SK-N-SH (cell line): Measurements from ENCODE around the gene P2RX2. TPM values are rescaled to one million over a fixed set of nuclear protein-coding genes. Genes with fewer than 3 reads are reported as not detected.

Experiments used
- CTCF ChIA-PET: fragments of 300-600, 350-600 bp; formaldehyde crosslinking; extraction: SDS; loops from one replicate; lab custom pipeline; 2021; lab: Yijun Ruan, JAX
- POLR2A ChIA-PET: fragments of 350-600 bp; sonication (Branson Sonifier 250); formaldehyde crosslinking; extraction: SDS; loops from one replicate; lab custom pipeline; 2020; ENCODE audit warnings: antibody characterized with exemption, inconsistent platforms; lab: Yijun Ruan, JAX
- DNase-seq: peaks from one replicate; pipeline ENCODE4 v3.0.0; 2012
- H2AFZ ChIP-seq: fragments of 200-600 bp; sonication (generic); 2 replicates; pipeline ENCODE4 v1.8.1; 2016; ENCODE audit warnings: antibody characterized with exemption, mild to moderate bottlenecking, low read depth
- H3F3A ChIP-seq: fragments of 200-600 bp; sonication (generic); replicated peaks from 2 replicates; pipeline ENCODE3; 2016; ENCODE audit warnings: antibody characterized with exemption, mild to moderate bottlenecking; ENCODE audit not compliant: insufficient read depth
- H3K27ac ChIP-seq, 2 experiments: fragments of 200-500 bp in 1 of 2; fragments of 200-600 bp in 1 of 2; sonication (Bioruptor generic) in 1 of 2; sonication (generic), shearing (Covaris generic) in 1 of 2; 2 replicates each; pipeline versions ENCODE4 v1.5.1 to v1.6.1; 2014 to 2016; ENCODE audit warnings: low read depth in 2 of 2, inconsistent platforms in 1 of 2, low read length in 1 of 2, mild to moderate bottlenecking in 1 of 2, mixed read lengths in 1 of 2
- H3K27me3 ChIP-seq: fragments of 200-600 bp; sonication (generic), shearing (Covaris generic); 2 replicates; pipeline ENCODE4 v1.6.1; 2016; ENCODE audit warnings: mixed run types; ENCODE audit not compliant: insufficient read depth
- H3K36me3 ChIP-seq, 2 experiments: fragments of 200-500 bp in 1 of 2; fragments of 200-600 bp in 1 of 2; sonication (Bioruptor generic) in 1 of 2; sonication (generic) in 1 of 2; replicated peaks in 1 of 2; 2 replicates each; pipeline versions ENCODE3 to v1.5.1; 2014 to 2016; ENCODE audit warnings: low read length in 1 of 2, mild to moderate bottlenecking in 1 of 2; ENCODE audit not compliant: insufficient read depth in 2 of 2, control insufficient read depth in 1 of 2
- H3K4me1 ChIP-seq, 2 experiments: fragments of 200-500 bp in 1 of 2; fragments of 200-600 bp in 1 of 2; sonication (Bioruptor generic) in 1 of 2; sonication (generic), shearing (Covaris generic) in 1 of 2; 2 replicates each; pipeline versions ENCODE4 v1.5.1 to v1.6.1; 2014 to 2016; ENCODE audit warnings: low read depth in 1 of 2, low read length in 1 of 2, mixed run types in 1 of 2; ENCODE audit not compliant: insufficient read depth in 2 of 2, control insufficient read depth in 1 of 2
- H3K4me2 ChIP-seq: fragments of 200-600 bp; sonication (generic), shearing (Covaris generic); 2 replicates; pipeline ENCODE4 v1.6.1; 2017; ENCODE audit warnings: mixed run types
- H3K4me3 ChIP-seq, 2 experiments: fragments of 200-500 bp in 1 of 2; fragments of 200-600 bp in 1 of 2; sonication (Bioruptor generic) in 1 of 2; sonication (generic), shearing (Covaris generic) in 1 of 2; 2 replicates each; pipeline versions ENCODE4 v1.5.1 to v1.8.1; 2014 to 2016; ENCODE audit warnings: low read depth in 2 of 2, inconsistent platforms in 1 of 2, low read length in 1 of 2, mild to moderate bottlenecking in 1 of 2, mixed read lengths in 1 of 2, moderate library complexity in 1 of 2
- H3K79me2 ChIP-seq: fragments of 200-600 bp; sonication (generic); 2 replicates; pipeline ENCODE4 v1.8.1; 2017; ENCODE audit warnings: mild to moderate bottlenecking; ENCODE audit not compliant: insufficient read depth
- H3K9ac ChIP-seq: fragments of 200-600 bp; sonication (generic); 2 replicates; pipeline ENCODE4 v1.6.1; 2017; ENCODE audit warnings: mixed run types
- H3K9me2 ChIP-seq: fragments of 200-600 bp; sonication (generic); 2 replicates; pipeline ENCODE4 v1.6.1; 2017; ENCODE audit warnings: mixed run types
- H3K9me3 ChIP-seq: fragments of 200-600 bp; sonication (generic); 2 replicates; pipeline ENCODE4 v1.6.1; 2017; ENCODE audit warnings: mixed run types, mild to moderate bottlenecking, moderate library complexity
- H4K20me1 ChIP-seq: fragments of 200-600 bp; sonication (generic); 2 replicates; pipeline ENCODE4 v1.6.1; 2017; ENCODE audit warnings: mild to moderate bottlenecking, mixed run types; ENCODE audit not compliant: insufficient read depth
- CHD2 ChIP-seq: fragments of 150-350 bp; IDR thresholded peaks from 2 replicates; pipeline ENCODE4 v1.6.1; 2018; ENCODE audit warnings: low read length; ENCODE audit not compliant: partially characterized antibody
- FOXM1 ChIP-seq: IDR thresholded peaks from 2 replicates; pipeline ENCODE4 v1.4.0; 2012; ENCODE audit warnings: low read depth, mild to moderate bottlenecking
- GABPA ChIP-seq: IDR thresholded peaks from 2 replicates; pipeline ENCODE4 v1.4.0; 2012; ENCODE audit warnings: low read depth, mild to moderate bottlenecking
- JUND ChIP-seq: IDR thresholded peaks from 2 replicates; pipeline ENCODE4 v1.4.0; 2012
- MAX ChIP-seq: IDR thresholded peaks from 2 replicates; pipeline ENCODE4 v1.4.0; 2012; ENCODE audit warnings: low read depth
- NFIC ChIP-seq: IDR thresholded peaks from 2 replicates; pipeline ENCODE4 v1.4.0; 2012; ENCODE audit warnings: borderline replicate concordance
- POLR2AphosphoS5 ChIP-seq: IDR thresholded peaks from 2 replicates; pipeline ENCODE4 v1.6.1; 2012; ENCODE audit warnings: low read depth, low read length
- SIN3A ChIP-seq: IDR thresholded peaks from 2 replicates; pipeline ENCODE4 v1.6.1; 2012; ENCODE audit warnings: low read depth, mild to moderate bottlenecking, low read length, moderate library complexity, borderline replicate concordance
- SMC3 ChIP-seq: IDR thresholded peaks from 2 replicates; pipeline ENCODE4 v1.6.1; 2012; ENCODE audit warnings: low read depth, low read length, improper control_type of control experiment
- TEAD4 ChIP-seq: IDR thresholded peaks from 2 replicates; pipeline ENCODE4 v1.4.0; 2012; ENCODE audit warnings: mild to moderate bottlenecking, borderline replicate concordance; ENCODE audit not compliant: insufficient read depth
- WGBS: methylation state at CpG from one replicate; pipeline ENCODE4 v1.1.6; 2017; ENCODE audit warnings: low lambda C conversion rate; 5-methylcytosine and 5-hydroxymethylcytosine counted together
- polyA plus RNA-seq, 3 experiments: library from polyadenylated mRNA; depleted of rRNA; stranded (reverse); fragments of >200 nt; gene quantifications; 2 replicates each; pipeline ENCODE4 v1.2.3, GENCODE V29; 2012
- TF ChIP-seq, protein P1 (sequence below): IDR thresholded peaks from 2 replicates; pipeline ENCODE4 v1.4.0; 2012; ENCODE audit warnings: low read depth, borderline replicate concordance

The P2RX2 gene
- polyA plus RNA-seq, 1 of the 3 experiments (the other 2 are of a cell fraction) = 0.03 TPM

DNA sequence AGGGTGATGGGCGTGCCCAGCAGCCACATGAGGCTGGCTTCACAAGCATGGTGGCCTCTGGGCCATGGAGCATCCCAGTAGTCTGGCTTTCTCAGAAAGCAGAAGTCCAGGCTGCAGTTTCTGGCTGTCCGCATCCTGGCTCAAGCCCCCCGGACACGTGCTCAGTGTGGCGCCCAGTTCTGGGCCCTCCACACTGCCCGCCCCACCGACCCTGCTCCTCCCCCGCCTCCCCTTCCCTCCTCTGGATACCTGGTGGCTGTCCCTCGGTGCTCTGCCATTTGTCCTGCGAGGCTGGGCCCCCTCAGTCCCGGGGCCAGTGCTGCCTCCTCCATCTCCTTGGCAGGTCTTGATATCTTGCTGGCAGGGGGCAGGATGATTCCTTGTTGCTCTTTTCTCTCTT, 39.8 kb upstream of the P2RX2 start:
- Histone ChIP-seq H3K4me2 (no peak overlapping the region), H3K27me3 (no peaks in the 10 kb centered on the region), H3K4me1 (no peaks in the 10 kb centered on the region), H3K9me3 (no peaks in the 10 kb centered on the region), H3K36me3 (peaks cover 0 to 45% of the 10 kb centered on the region in 2 experiments), H3F3A (peaks cover 5% of the 10 kb centered on the region), H3K9ac (no peak overlapping the region), H3K4me3 (no peak overlapping the region), H2AFZ (no peak overlapping the region), H3K27ac (no peak overlapping the region), H4K20me1 (no peaks in the 10 kb centered on the region), H3K9me2 (no peaks in the 10 kb centered on the region), H3K79me2 (no peaks in the 10 kb centered on the region)
- ChIA-PET CTCF (interaction anchor here (0.9 to 3.2 kb wide), 3 partner anchors 18 to 164 kb away, joined by 3 to 12 read pairs (median 7); no protein-coding TSS in a partner anchor), POLR2A (no interaction called here)
- WGBS = 91% methylated on average over 9 of the region's 11 CpGs
- no peak for DNase-seq
- TF ChIP-seq, protein P1, sequence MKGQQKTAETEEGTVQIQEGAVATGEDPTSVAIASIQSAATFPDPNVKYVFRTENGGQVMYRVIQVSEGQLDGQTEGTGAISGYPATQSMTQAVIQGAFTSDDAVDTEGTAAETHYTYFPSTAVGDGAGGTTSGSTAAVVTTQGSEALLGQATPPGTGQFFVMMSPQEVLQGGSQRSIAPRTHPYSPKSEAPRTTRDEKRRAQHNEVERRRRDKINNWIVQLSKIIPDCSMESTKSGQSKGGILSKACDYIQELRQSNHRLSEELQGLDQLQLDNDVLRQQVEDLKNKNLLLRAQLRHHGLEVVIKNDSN = no peak

DNA sequence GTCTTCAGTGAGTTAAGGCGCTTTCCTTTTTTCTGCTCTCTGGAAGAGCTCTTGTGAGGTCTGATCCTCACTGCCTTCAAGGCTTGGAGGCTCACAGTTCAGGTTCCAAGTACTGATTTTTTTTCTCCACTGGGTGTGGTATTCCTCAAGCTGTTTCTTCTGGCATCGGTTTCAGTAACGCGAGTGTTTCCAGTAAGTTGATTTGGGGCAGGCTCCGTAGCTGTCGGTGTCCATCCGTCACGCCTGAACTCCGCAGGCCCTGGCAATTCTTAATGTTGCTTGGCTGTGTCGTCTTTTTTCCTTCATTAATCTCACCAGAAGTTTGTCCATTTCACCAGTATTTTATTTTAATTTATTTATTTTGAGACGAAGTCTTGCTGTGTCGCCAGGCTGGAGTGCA, 38.8 kb upstream of the P2RX2 start:
- H4K20me1 ChIP-seq = no peaks in the 10 kb centered on the region
- peaks cover 8% of the 10 kb centered on the region for H3F3A ChIP-seq
- ChIA-PET CTCF (interaction anchor here (2.5 to 3.2 kb wide), 2 partner anchors 19 to 165 kb away, joined by 7 to 12 read pairs; no protein-coding TSS in a partner anchor), POLR2A (no interaction called here)
- WGBS = 95% methylated on average over 12 of the region's 12 CpGs
- no peaks in the 10 kb centered on the region for H3K4me1 ChIP-seq
- no peaks in the 10 kb centered on the region for H3K27me3 ChIP-seq
- no peak overlapping the region for H2AFZ ChIP-seq
- no peak overlapping the region for H3K9ac ChIP-seq
- no peak for DNase-seq
- H3K4me2 ChIP-seq = no peak overlapping the region
- no peaks in the 10 kb centered on the region for H3K79me2 ChIP-seq
- H3K27ac ChIP-seq = no peak overlapping the region
- H3K4me3 ChIP-seq = no peak overlapping the region
- H3K9me2 ChIP-seq = no peaks in the 10 kb centered on the region
- H3K36me3 ChIP-seq = peaks cover 0 to 37% of the 10 kb centered on the region in 2 experiments
- TF ChIP-seq POLR2AphosphoS5 (no peak), TEAD4 (no peak), MAX (no peak), SMC3 (no peak), FOXM1 (no peak), SIN3A (no peak), CHD2 (no peak), NFIC (no peak), GABPA (no peak), JUND (no peak)
- TF ChIP-seq, protein P1 = no peak
- no peaks in the 10 kb centered on the region for H3K9me3 ChIP-seq
